ENCODE measurements around the gene CLEC4D. TPM values are rescaled to one million over a fixed set of nuclear protein-coding genes. Genes with fewer than 3 reads are reported as not detected.

The CLEC4D gene
- total and polyA plus RNA-seq, 4 donors = 0.61 to 39.2 (median 3.0) TPM

GRCh38 chr12:8508223-8508622 lies 5.1 kb upstream of the CLEC4D start:
- no peak overlapping the region for H3K9ac ChIP-seq (ENCODE audit: insufficient read depth in 1 of 2, low read length in 2 of 2)
- H3K4me1 ChIP-seq (ENCODE audit: control insufficient read depth in 5 of 5, insufficient read depth in 5 of 5, low read length in 5 of 5) = peaks cover 0 to 2% (median 0%) of the 10 kb centered on the region in 5 donors
- no peak overlapping the region for H3K27ac ChIP-seq (ENCODE audit: low read depth in 1 of 2, low read length in 1 of 2)
- no peak for TF ChIP-seq CTCF (IDR thresholded peaks at IDR 0.05; ENCODE audit: control extremely low read depth, extremely low read depth)
- no peaks in the 10 kb centered on the region for H3K36me3 ChIP-seq (ENCODE audit: control insufficient read depth in 4 of 4, insufficient read depth in 4 of 4, low read length in 4 of 4)
- H3K9me3 ChIP-seq (ENCODE audit: control insufficient read depth in 4 of 4, insufficient read depth in 3 of 4, low read length in 3 of 4) = peaks cover 0 to 4% (median 0%) of the 10 kb centered on the region in 4 donors
- WGBS, 2 donors = 89 to 96% methylated on average over 3 of the region's 3 CpGs
- DNase-seq = no peak
- no peak overlapping the region for H3K4me3 ChIP-seq
- no peaks in the 10 kb centered on the region for H3K27me3 ChIP-seq (ENCODE audit: control insufficient read depth in 3 of 3, insufficient read depth in 3 of 3, low read length in 2 of 3)
- no peak for ATAC-seq (ENCODE audit: insufficient read depth, low FRiP score)

GRCh38 chr12:8508910-8509841 lies 4.1 kb upstream of the CLEC4D start:
- no peaks in the 10 kb centered on the region for H3K36me3 ChIP-seq (ENCODE audit: control insufficient read depth in 4 of 4, insufficient read depth in 4 of 4, low read length in 4 of 4)
- DNase-seq = no peak
- TF ChIP-seq CTCF (IDR thresholded peaks at IDR 0.05; ENCODE audit: control extremely low read depth, extremely low read depth) = no peak
- no peak overlapping the region for H3K27ac ChIP-seq (ENCODE audit: low read depth in 1 of 2, low read length in 1 of 2)
- H3K4me1 ChIP-seq (ENCODE audit: control insufficient read depth in 5 of 5, insufficient read depth in 5 of 5, low read length in 5 of 5) = peaks cover 0 to 2% (median 0%) of the 10 kb centered on the region in 5 donors
- WGBS, 2 donors = 62 to 64% methylated on average over 12 of the region's 12 CpGs
- no peak for ATAC-seq (ENCODE audit: insufficient read depth, low FRiP score)
- no peaks in the 10 kb centered on the region for H3K27me3 ChIP-seq (ENCODE audit: control insufficient read depth in 3 of 3, insufficient read depth in 3 of 3, low read length in 2 of 3)
- H3K4me3 ChIP-seq = no peak overlapping the region
- no peak overlapping the region for H3K9ac ChIP-seq (ENCODE audit: insufficient read depth in 1 of 2, low read length in 2 of 2)
- peaks cover 0 to 4% (median 0%) of the 10 kb centered on the region in 4 donors for H3K9me3 ChIP-seq (ENCODE audit: control insufficient read depth in 4 of 4, insufficient read depth in 3 of 4, low read length in 3 of 4)

- Histone ChIP-seq H3K36me3 (ENCODE audit: control insufficient read depth in 4 of 4, insufficient read depth in 4 of 4, low read length in 4 of 4) (no peaks in the 10 kb centered on the region), H3K9ac (ENCODE audit: insufficient read depth in 1 of 2, low read length in 2 of 2) (no peak overlapping the region), H3K9me3 (ENCODE audit: control insufficient read depth in 4 of 4, insufficient read depth in 3 of 4, low read length in 3 of 4) (no peaks in the 10 kb centered on the region), H3K27me3 (ENCODE audit: control insufficient read depth in 3 of 3, insufficient read depth in 3 of 3, low read length in 2 of 3) (peaks cover 0 to 7% (median 0%) of the 10 kb centered on the region in 3 donors), H3K4me1 (ENCODE audit: control insufficient read depth in 5 of 5, insufficient read depth in 5 of 5, low read length in 5 of 5) (no peaks in the 10 kb centered on the region), H3K4me3 (no peak overlapping the region), H3K27ac (ENCODE audit: low read depth in 1 of 2, low read length in 1 of 2) (no peak overlapping the region)
- no peak for TF ChIP-seq CTCF (IDR thresholded peaks at IDR 0.05; ENCODE audit: control extremely low read depth, extremely low read depth)
- 67 to 70% methylated on average over 2 of the region's 2 CpGs for WGBS, 2 donors
- DNase-seq (no peak), ATAC-seq (ENCODE audit: insufficient read depth, low FRiP score) (no peak)
Observed at GRCh38 chr12:8517971-8518370, 4.7 kb downstream of the CLEC4D start.

Measured in lung (tissue), 12 donors.